ENCODE data around the gene MBD3L2B. TPM values are rescaled to one million over a fixed set of nuclear protein-coding genes. Genes with fewer than 3 reads are reported as not detected.

Gene MBD3L2B
- total and polyA plus RNA-seq, 9 donors = not detected

Other genes with a start within 250 kb of the MBD3L2B start
- gene VAV1, start 248.7 kb downstream of the MBD3L2B start, total RNA-seq = 2.4 TPM
- 1 to 10 TPM; 1.6 to 3.7 (median 2.3) TPM for gene VAV1, start 248.7 kb downstream of the MBD3L2B start, polyA plus RNA-seq (ENCODE audit: insufficient read depth in 1 of 8, insufficient read length in 8 of 8, low replicate concordance in 1 of 8)
- gene ADGRE1, start 133.9 kb downstream of the MBD3L2B start, total RNA-seq = 0.04 TPM
- gene ADGRE1, start 133.9 kb downstream of the MBD3L2B start, polyA plus RNA-seq (ENCODE audit: insufficient read depth in 1 of 8, insufficient read length in 8 of 8, low replicate concordance in 1 of 8) = under 1 TPM in 7 of 8 donors, not detected in 1; 0.05 to 0.28 (median 0.16) TPM
- not detected for gene MBD3L5, start 9.1 kb upstream of the MBD3L2B start, total RNA-seq
- gene MBD3L5, start 9.1 kb upstream of the MBD3L2B start, polyA plus RNA-seq (ENCODE audit: insufficient read depth in 1 of 8, insufficient read length in 8 of 8, low replicate concordance in 1 of 8) = not detected
- not detected for gene MBD3L4, start 18.7 kb upstream of the MBD3L2B start, total RNA-seq
- not detected for gene MBD3L4, start 18.7 kb upstream of the MBD3L2B start, polyA plus RNA-seq (ENCODE audit: insufficient read depth in 1 of 8, insufficient read length in 8 of 8, low replicate concordance in 1 of 8)
- gene MBD3L2, start 27.9 kb upstream of the MBD3L2B start, total RNA-seq = not detected
- not detected for gene MBD3L2, start 27.9 kb upstream of the MBD3L2B start, polyA plus RNA-seq (ENCODE audit: insufficient read depth in 1 of 8, insufficient read length in 8 of 8, low replicate concordance in 1 of 8)
- gene MBD3L3, start 37.2 kb upstream of the MBD3L2B start, total RNA-seq = not detected
- gene MBD3L3, start 37.2 kb upstream of the MBD3L2B start, polyA plus RNA-seq (ENCODE audit: insufficient read depth in 1 of 8, insufficient read length in 8 of 8, low replicate concordance in 1 of 8) = not detected
- 12.0 TPM for gene ZNF557, start 48.3 kb upstream of the MBD3L2B start, total RNA-seq
- gene ZNF557, start 48.3 kb upstream of the MBD3L2B start, polyA plus RNA-seq (ENCODE audit: insufficient read depth in 1 of 8, insufficient read length in 8 of 8, low replicate concordance in 1 of 8) = 1 to 10 TPM; 3.4 to 5.2 (median 4.6) TPM